PFSK-1 (cell line): ENCODE data around the gene CREG1. TPM values are rescaled to one million over a fixed set of nuclear protein-coding genes. Genes with fewer than 3 reads are reported as not detected.

Experiments
- FOXP2 ChIP-seq: optimal IDR thresholded peaks from 2 replicates; pipeline ENCODE3; 2011; ENCODE audit warnings: borderline replicate concordance, control low read depth, inconsistent platforms; ENCODE audit not compliant: insufficient read depth; ENCODE audit errors: extremely low read length, extremely low read depth
- POLR2AphosphoS5 ChIP-seq: IDR thresholded peaks from 2 replicates; pipeline ENCODE4 v1.6.1; 2012; ENCODE audit warnings: low read depth, mild to moderate bottlenecking, control low read depth, low read length, moderate library complexity
- REST ChIP-seq, 2 experiments: IDR thresholded peaks; 2 replicates each; pipeline versions ENCODE4 v1.6.1 to v1.8.0; 2011 to 2012; ENCODE audit warnings: low read depth in 2 of 2, low read length in 2 of 2, control low read depth in 1 of 2, inconsistent platforms in 1 of 2, mild to moderate bottlenecking in 1 of 2, moderate library complexity in 1 of 2; ENCODE audit not compliant: insufficient read depth in 1 of 2
- SIN3A ChIP-seq: IDR thresholded peaks from 2 replicates; pipeline ENCODE4 v1.6.1; 2012; ENCODE audit warnings: mild to moderate bottlenecking, low read length, moderate library complexity, borderline replicate concordance; ENCODE audit not compliant: insufficient read depth
- TAF1 ChIP-seq: IDR thresholded peaks from 2 replicates; pipeline ENCODE4 v1.6.1; 2012; ENCODE audit warnings: low read length, control low read depth, borderline replicate concordance; ENCODE audit not compliant: insufficient read depth
- polyA plus RNA-seq: library from polyadenylated mRNA; unstranded; fragments of >200 nt; gene quantifications from one replicate; pipeline ENCODE4 v1.2.1, GENCODE V29; 2012; ENCODE audit warnings: low read depth, missing spikeins; ENCODE audit not compliant: insufficient read length

CREG1 gene
- 2.6 TPM for polyA plus RNA-seq

DNA sequence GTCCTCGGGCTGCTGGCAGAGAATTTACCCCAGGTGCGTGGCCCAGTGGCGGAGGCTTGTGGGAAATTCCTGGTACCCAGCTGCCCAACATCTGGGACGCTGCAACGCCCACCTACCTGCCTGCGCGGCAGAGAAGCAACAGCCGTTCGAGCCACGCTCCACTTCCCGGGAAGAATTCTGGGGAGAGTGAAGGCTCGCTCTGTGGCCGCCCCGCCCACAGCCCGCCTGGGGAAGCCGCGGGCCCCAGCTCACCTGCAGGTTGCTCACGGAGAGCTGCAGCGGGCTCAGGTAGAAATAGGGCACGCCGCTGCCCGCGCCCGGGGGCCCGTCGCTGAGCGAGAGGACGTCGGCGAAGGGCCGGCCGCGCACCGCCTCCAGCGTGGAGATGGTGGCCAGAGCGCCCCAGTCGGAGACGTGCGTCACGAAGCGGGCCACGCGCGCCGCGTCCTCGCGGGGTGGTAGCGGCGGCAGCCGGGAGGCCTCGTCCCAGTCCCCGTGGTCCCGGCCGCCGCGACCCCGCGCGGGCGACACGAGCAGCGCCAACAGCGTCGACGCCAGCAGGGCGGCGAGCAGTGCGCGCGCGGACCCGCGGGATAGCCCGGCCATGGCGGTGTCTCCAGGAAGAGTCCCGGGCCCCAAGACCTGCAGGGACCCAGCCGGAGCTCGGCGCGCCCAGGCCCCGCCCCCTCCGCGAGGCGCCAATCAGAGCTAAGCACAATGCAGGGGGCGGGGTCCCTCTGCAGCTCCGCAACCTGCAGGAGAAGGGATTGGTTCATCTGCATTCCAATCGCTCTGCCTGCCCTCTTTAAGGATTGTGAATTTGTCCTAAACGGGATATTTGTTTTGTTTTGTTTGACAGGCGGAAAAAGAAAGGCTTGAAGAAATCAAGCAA is at the start of gene CREG1:
Gene CREG1 (minus strand): TSS at position 627 of the 892 bp plus-strand sequence.
- peak; percentile 57; the same call in 1 of the 2 replicates for TF ChIP-seq POLR2AphosphoS5
- TF ChIP-seq REST (IDR thresholded peaks at IDR 0.05; ENCODE audit: insufficient read depth in 1 of 2, low read depth in 2 of 2, low read length in 2 of 2): no peak
- TF ChIP-seq FOXP2: no peak
- TF ChIP-seq TAF1: peak; percentile 70; the same call in 1 of the 2 replicates

DNA sequence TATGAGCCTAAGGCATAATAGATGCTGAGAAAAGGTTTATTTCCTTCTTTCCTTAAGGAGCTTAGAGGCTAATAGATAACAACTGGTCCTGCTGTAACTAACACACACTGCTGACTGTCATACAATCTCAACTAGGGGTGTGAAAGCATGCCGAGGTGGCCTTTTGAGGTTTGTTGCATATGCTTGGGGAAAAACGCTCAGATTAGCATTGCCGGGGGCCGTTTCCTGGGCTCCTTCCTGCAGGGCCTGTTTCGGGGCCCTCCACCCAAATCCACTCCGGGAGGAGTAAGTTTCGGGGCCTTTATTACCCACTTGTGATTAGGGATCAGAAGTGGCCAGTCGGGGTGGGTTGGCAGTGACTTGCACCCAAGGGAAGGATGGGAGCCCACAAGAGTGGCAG is 49.3 kb upstream of the CREG1 start:
- TF ChIP-seq POLR2AphosphoS5: no peak
- no peak for TF ChIP-seq SIN3A
- no peak for TF ChIP-seq REST (IDR thresholded peaks at IDR 0.05; ENCODE audit: insufficient read depth in 1 of 2, low read depth in 2 of 2, low read length in 2 of 2)

GRCh38 chr1:167601442-167602383 is 48.2 kb upstream of the CREG1 start:
- no peak for TF ChIP-seq TAF1
- TF ChIP-seq POLR2AphosphoS5: no peak
- TF ChIP-seq REST (IDR thresholded peaks at IDR 0.05; ENCODE audit: insufficient read depth in 1 of 2, low read depth in 2 of 2, low read length in 2 of 2): no peak
- no peak for TF ChIP-seq FOXP2
- TF ChIP-seq SIN3A: no peak

GRCh38 chr1:167599957-167600581 is 46.5 kb upstream of the CREG1 start:
- no peak for TF ChIP-seq TAF1
- no peak for TF ChIP-seq POLR2AphosphoS5
- TF ChIP-seq SIN3A: no peak

GRCh38 chr1:167594822-167595221 is 41.3 kb upstream of the CREG1 start:
- TF ChIP-seq SIN3A (no peak), TAF1 (no peak), FOXP2 (no peak), POLR2AphosphoS5 (no peak), REST (IDR thresholded peaks at IDR 0.05; ENCODE audit: insufficient read depth in 1 of 2, low read depth in 2 of 2, low read length in 2 of 2) (no peak)
